MM.1S (cell line): ENCODE measurements around the gene TASP1.

Experiments
- CTCF ChIP-seq: fragments of 300-600 bp; sonication (generic); IDR thresholded peaks from 2 replicates; pipeline ENCODE4 v1.5.1; 2016; ENCODE audit warnings: antibody characterized with exemption, low read length, mixed read lengths
- EZH2 ChIP-seq: fragments of 300-600 bp; sonication (generic); optimal IDR thresholded peaks from 2 replicates; pipeline ENCODE3; 2017; ENCODE audit warnings: low read depth, mild to moderate bottlenecking, antibody characterized with exemption, low read length, mixed read lengths

GRCh38 chr20:13420625-13421024 is 218.1 kb downstream of the TASP1 start:
- TF ChIP-seq CTCF: no peak
- TF ChIP-seq EZH2: no peak
